ENCODE data around the gene OTOS.

DNA sequence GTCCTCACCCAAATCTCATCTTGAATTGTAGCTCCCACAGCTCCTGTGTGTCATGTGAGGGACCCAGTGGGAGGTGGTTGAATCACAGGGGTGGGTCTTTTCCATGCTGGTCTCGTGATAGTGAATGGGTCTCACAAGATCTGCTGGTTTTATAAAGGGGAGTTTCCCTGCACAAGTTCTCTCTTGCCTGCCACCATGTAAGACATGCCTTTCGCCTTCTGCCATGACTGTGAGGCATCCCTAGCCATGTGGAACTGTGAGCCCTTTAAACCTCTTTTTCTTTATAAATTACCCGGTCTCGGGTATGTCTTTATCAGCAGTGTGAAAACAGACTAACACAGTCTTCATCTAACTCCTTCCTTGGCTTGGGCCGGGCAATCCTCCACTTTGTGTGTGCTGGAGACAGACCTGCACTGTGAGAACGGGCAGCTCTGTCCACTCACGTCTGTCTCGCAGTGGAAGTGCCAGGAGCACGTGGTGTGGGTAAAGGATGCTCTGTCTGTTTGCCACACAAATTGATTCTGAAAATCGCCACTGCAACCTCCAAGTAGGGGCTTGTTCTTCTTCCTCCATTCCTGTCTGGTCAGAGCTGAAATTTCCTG is 47.6 kb upstream of the OTOS start:
- TF ChIP-seq, protein P1, sequence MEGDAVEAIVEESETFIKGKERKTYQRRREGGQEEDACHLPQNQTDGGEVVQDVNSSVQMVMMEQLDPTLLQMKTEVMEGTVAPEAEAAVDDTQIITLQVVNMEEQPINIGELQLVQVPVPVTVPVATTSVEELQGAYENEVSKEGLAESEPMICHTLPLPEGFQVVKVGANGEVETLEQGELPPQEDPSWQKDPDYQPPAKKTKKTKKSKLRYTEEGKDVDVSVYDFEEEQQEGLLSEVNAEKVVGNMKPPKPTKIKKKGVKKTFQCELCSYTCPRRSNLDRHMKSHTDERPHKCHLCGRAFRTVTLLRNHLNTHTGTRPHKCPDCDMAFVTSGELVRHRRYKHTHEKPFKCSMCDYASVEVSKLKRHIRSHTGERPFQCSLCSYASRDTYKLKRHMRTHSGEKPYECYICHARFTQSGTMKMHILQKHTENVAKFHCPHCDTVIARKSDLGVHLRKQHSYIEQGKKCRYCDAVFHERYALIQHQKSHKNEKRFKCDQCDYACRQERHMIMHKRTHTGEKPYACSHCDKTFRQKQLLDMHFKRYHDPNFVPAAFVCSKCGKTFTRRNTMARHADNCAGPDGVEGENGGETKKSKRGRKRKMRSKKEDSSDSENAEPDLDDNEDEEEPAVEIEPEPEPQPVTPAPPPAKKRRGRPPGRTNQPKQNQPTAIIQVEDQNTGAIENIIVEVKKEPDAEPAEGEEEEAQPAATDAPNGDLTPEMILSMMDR (conservative IDR thresholded peaks at IDR 0.05; ENCODE audit: low read depth, low read length), result no peak
- TF ChIP-seq EZH2 (IDR thresholded peaks at IDR 0.05; ENCODE audit: borderline replicate concordance, low read depth, low read length, poor library complexity, severe bottlenecking), result no peak

Data from A673 (cell line).